Central memory CD4-positive, alpha-beta T cell (primary cell): ENCODE measurements around the gene SPR.

Source experiments
- DNase-seq: peaks from one replicate; pipeline ENCODE4 v3.0.0; 2022
- total RNA-seq, 3 experiments: gene quantifications; one replicate each; lab custom pipeline; 2026; lab: John Stamatoyannopoulos, UW

The SPR gene
- total RNA-seq = 0.11 to 7.4 (median 0.19) reads per million in 3 experiments

DNA sequence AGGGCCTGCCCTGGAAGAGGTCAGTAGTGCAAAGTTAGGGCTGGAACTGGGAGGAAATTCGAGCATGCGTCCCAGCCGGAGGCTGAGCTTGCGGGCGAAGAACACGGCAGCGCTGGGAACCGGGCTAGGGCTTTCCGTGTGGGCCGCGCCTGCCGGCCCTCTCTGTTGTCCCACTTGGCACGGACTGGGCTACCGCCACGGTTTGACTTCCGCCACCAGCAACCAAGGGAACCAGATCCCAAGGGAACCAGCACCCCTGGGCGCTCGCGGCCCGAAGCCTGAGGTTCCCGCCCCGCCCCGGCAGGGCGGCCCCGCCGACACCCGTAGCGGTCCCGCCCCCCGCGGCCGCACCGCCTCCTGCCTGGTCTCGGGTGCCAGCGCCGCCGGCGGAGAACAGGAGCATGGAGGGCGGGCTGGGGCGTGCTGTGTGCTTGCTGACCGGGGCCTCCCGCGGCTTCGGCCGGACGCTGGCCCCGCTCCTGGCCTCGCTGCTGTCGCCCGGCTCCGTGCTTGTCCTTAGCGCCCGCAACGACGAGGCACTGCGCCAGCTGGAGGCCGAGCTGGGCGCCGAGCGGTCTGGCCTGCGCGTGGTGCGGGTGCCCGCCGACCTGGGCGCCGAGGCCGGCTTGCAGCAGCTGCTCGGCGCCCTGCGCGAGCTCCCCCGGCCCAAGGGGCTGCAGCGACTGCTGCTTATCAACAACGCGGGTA is at the start of gene SPR:
TSS of gene SPR (plus strand) at position 377 of the 708 bp plus-strand sequence. CDS start at position 402, 25 bp downstream.
- peak; percentile 23 for DNase-seq

DNA sequence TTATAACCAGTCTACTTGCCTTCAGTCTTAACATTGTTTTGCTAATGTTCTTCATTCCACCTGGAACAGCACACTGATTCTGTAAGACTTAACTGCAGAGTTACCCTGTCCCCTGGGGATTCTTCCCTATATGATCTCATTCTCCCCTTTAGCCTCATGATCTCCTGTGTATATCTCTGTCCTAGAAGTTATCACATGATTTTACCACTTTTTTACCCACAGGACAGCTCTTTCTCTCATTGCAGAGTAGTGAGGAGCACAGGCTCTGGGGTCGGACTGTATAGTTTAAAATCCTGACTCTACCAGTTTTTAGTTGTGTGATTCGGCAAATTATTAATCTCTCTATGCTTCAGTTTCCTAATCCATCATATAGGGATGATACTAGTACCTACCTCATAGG is 47.1 kb upstream of the SPR start:
- DNase-seq = no peak

DNA sequence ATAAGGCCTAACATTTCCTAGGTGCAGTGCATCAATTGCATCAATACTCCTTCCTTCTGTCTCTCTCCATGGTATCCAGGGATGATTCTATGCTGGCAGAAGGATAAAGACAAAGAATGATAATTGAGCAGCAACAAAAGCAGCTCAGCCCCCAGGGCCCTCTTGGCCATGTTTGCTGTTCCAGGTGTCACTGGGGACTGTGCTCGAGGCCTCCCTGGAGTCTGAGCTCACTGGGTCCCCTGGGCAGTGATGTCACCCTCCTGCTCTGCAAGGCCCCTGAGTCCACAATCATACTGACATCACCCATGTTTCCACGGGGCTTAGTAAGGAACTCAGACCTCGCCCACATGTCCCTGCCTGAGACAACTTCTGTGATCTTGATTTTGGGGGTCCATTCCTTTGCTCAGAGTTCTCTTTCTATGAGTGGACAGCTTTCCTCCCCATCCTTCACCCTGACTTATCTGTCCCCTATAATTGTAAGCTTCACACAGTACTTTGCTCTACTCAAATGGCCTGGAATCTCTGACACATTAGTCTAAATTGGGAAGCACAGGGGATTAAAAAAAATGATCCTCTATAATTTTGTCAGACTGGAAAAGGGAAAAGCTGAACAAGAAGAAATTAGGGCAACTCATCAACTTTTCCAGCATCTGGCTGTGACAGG is 45.6 kb upstream of the SPR start:
- DNase-seq = no peak

DNA sequence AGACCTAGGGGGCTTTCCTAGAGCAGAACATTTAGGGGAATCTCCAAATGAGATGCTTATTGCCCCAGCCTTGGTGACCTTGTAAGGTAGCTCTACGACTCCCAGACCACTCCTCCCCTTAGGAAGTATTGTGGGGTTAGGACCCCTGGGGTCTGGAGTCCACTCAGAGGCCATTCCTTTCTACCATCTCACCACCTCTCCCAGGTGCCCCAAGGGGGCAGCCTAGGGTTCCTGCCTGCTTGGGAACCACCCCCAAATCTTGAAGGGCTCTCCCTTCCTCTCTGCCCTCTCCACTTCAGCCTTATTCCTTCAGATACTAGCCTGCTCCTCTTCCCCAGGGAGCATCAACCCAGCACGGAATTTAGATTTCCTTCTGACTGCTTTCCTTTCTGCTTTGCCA is 43.9 kb upstream of the SPR start:
- no peak for DNase-seq

DNA sequence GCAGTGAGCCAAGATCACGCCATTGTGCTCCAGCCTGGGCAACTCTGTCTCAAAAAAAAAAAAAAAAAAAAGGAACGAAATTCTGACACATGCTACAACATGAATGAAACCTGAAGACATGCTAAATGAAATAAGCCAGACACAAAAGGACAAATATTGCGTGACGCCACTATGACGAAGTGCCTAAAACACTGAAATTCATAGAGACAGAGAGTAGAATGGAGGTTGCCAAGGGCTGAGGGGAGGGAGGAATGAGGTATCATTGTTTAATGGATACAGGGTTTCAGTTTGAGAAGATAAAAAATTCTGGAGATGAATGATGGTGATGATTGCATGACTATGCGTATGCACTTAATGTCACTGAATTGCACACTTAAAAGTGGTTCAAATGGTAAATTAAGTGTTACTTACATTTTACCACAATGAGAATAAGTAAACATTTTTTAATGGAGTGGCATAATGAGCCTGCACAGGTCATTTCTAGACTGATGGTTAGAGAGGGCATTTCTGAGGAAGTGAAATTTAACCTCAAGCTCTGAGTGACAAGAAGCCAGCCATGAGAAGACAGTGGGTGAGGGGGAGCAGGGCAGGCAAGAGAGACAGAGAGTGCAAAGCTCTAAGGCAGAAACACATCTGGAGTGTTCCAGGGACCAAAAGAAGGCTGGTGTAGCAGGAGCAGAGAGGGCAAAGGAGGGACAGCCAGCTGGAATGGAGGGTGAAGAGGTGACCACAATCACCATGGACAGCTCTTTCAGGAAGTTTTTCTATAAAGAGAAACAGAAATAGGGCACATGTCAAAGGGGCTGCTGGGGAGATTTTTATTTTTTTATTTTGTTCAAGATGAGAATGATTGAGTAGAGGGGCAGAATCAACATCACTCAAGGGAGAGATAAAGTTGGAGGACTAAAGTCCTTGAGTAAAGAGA is 40.8 kb upstream of the SPR start:
- DNase-seq = no peak

DNA sequence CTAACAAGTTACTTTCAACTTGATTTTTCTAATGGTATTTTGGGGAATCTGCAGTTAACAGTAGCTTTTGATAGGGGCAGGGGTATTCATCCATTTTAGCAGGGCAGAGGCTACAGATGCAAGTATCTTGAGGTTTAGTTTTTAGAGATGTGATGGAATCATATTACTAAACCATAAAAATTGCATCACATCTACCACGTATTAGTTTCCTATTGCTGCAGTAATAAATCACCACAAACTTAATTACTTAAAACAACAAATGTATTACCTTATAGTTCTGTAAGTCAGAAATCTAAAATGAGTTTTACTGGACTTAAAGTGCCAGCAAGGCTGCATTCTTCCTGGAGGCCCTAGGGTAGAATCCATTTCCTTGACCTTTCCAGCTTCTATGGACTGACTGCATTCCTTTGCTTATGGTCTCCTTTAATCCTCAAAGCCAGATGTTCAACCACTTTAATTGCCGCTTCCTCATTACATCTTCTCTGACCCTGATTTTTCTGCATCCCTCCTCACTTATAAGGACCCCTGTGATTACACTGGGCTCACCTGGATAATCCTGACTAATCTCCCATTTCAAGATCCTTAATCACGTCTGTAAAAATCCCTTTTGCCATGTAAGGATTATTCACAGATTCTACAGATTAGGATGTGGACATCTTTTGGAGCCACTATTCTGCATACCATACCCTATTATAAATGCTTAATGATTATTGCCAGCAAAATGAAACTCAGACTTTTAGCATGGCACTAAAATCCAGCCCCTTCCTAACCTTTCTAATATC is 39.5 kb upstream of the SPR start:
- DNase-seq = no peak

DNA sequence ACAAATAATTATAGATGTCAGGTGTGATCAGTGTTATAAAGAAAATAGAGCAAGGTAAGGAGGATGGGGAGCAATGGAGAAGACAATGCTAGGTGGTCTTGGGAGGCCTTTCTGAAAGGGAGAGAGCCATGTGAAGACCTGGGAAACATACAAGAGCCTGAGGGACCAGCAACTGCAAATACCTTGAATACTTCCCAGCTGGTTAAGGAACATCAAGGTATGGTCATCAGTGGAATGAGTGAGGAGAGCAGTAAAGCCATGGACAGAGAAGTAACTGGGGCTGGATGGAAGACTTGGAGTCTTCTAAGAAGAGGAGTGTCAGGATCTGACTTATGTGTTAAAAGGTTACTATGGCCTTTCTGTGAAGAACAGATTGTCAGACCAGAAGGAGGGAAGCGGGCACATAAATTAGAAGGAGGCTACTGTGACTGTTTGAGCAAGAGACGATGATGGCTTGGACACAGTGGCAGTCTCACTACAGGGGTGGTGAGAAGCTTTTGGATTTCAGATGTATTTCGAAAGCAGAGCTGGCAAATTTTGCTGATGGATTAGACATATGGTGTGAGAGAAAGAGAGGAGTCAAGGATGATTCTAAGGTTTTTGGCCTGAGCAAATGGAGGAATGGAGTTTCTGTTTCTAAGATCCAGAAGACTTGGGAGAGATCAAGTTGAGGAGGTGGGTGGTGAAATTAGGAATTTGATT is 38.6 kb upstream of the SPR start:
- DNase-seq = no peak

DNA sequence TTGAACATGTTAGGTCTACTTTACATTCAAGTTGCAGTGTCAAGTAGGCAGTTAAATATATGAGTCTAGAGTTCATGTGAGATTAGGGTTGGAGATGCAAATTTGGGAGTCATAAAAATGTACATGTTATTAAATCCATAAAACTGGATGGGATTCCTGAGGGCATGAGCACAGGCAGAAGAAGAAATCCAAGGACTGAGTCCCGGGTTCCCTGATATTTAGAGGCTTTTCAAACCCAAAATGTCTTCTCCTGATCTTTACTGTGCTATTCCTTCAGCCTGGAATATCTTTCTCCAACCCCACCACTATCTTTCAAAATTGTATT is 38.1 kb upstream of the SPR start:
- no peak for DNase-seq

DNA sequence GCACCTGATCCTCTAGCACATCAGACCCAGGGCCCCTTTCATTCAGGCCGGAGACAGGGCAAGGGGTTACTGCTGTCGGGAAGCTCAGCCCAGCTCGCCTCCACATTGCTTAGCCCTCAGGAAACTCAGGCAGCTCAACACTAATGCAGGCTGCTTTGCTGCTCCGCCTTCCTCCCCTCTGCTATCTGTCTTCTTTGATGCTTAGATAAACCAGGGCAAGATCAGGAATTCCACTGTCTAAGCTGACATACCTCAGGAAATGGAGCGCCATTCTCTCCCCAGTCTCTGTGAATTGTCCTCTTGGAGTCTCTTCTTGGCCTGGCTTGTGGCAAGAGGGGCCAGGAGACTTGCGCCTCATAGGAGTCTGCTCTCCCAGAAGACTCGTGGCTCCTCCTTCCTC is 35.9 kb upstream of the SPR start:
- no peak for DNase-seq

DNA sequence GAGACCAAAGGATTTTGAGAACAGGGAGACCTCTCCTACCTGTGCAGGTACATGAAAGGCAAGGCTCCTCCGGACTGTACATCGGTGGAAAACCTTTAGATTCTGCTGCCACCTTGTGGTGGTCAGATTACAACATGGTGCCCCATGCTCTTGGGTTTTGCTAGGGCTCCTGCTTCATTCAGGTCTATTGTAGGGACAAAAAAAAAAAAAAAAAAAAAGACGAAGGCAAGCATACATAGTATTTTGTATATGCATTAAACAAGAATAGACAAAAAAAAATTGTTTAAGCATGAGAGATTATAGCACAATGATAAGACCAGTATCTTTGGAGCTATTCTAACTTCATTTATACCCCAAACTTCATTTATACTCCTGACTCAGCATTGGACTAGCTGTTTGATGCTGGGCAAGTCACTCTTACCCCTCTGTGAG is 27.4 kb upstream of the SPR start:
- DNase-seq = peak; percentile 45

DNA sequence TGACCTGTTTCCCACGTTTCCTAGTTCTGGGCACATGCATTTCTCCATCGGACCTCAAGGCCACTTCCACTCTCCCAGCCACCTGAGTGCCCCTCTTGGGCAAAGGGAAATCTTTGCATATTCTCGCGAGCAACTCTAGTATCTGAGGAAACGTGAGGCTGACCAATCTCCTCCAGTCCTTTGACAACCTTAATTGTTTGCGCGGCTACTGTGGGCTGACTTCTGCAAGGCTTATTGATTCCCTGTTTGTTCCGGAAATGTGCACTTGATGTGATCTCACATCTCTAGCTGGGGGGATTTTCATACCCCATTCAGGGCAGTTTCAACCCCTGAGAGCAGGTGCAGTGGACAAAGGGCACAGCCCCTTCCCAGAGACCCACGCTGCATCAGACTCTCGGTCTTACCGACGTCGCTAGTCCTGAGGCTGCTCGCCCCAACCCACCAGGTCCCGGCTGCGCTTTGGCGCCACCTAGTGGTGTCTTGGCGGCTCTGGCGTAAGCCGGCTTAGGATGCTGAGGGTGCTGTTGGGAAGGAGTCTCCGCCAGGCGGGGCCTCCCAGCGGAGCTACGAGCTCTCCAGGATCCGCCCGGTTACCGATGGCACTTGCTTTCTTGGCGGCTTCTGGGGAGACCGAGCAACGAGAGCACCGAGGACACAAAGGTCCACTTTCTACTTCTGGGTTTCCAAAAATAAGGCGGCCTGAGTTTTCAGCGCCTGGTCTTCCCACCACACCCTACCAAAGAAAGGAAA is 24.8 kb upstream of the SPR start:
- peak; percentile 76 for DNase-seq

DNA sequence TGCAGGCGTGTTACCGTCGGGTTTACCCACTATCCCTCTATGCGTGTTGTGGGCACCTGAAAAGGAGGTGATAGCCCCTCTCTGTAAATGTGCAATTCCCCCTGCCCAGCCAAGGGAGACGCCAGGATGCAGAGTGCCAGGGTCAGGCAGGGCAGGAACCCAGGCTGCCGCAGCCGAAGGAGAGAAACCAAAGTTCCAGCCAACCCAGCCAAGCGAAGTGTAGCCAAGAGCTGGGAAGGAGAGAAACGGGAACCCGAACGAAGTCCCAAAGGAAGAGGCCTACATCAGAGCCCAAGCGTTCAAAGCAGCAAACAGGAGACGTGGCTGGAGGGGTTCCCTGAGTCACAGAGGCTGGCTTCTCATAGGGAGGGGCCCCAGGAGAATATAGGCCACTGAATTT is 24.2 kb upstream of the SPR start:
- no peak for DNase-seq

DNA sequence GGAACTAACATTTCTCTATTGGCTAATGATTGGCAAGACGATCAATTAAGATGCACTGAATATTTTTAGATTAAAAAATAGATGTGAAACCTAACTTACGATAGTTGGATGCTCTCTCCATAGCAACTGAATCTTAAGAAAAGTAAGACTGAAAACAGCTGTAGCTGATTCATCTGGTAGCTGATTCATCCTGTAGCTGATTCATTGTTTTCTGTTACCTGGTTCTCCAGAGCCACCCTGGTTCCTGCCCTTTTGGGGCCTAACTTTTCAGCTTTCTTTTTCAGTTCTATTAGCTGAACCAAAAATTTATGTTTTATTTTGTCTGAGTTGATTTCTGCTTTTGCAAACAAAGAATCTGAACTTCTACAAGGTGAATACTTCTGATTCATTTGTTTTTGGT is 22.7 kb upstream of the SPR start:
- DNase-seq = no peak

DNA sequence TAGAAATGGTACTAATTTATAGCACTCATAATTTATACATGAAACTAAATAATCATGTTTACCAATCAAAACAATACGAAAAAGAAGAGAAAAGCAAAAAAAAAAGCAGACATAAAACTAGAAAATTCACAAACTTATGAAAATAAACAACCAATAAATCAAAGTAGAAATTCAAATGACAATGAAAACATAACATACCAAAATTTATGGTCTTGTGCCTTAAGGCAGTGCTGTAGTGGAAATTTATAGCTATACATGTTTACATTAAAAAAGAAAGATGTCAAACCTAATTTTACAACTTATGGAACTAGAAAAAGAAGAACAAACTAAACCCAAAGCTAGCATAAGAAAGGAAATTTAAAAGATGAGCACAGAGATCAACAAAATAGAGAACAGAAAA is 16.1 kb upstream of the SPR start:
- DNase-seq = no peak

DNA sequence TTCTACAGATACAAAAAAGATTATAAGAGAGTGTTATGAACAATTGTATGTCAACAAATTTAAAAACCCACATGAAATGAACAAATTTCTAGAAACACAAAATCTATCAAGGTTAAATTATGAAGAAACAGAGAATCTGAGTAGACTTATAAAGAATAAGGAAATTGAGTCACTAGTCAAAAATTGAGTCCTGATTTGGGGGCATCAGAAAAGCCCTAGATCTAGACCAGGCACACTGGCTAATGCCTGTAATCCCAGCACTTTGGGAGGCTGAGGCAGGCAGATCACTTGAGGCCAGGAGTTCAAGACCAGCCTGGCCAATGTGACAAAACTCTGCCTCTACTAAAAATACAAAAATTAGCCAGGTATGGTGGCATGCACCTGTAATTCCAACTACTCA is 15.3 kb upstream of the SPR start:
- no peak for DNase-seq

DNA sequence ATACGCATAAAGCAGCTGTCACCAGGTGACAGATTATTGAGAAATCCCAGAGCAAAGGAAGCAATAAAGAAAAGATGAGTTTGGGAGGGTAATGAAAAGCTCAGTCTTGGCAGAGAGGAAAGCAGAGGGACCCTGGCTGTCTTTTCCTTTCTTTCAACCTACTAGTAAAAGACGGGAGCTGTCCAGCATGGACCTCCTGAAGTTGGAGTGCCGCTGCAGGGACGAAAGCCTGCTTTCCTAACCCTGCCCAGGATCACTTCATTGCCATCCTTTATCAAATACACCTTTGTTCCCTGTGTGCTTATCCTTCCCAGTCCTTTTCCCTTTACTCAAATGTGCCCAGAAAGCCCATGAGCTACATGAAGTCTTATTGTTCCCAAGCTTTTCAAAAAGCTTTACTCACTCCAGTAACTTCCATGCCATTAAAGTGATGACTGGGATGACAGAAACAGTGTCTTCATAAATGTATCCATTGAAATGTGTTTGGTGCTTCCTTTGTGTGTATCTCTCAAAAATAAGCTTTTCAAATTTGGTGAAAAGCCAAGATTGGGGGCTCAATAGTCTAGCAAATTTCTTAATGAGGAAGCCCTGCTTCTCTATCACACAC is 3.7 kb upstream of the SPR start:
- DNase-seq = no peak

DNA sequence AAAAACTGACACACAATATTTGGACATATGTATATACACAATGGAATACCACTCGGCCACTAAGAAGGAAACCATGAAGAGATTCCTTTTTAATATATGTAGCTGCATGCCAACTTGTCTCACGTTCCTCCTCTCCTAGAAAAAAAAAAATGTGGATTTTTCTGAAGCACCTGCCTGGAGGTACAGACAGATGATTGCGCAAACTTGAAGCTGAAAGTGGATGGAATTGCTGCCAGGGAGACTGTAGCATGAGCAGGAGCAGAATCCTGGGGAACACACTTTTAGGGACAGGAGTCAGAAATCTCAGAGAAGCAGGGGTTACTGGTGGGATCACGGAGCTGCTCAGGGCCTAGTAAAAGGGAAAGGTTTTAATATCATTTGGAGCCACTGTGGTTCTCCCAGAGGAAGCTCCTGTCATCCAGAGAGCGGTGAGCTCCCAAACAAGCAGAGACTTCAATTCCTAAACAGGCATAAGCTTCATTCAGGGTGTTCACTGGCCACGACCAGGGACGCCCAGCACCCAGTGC is 640 bp upstream of the SPR start:
- DNase-seq = no peak

DNA sequence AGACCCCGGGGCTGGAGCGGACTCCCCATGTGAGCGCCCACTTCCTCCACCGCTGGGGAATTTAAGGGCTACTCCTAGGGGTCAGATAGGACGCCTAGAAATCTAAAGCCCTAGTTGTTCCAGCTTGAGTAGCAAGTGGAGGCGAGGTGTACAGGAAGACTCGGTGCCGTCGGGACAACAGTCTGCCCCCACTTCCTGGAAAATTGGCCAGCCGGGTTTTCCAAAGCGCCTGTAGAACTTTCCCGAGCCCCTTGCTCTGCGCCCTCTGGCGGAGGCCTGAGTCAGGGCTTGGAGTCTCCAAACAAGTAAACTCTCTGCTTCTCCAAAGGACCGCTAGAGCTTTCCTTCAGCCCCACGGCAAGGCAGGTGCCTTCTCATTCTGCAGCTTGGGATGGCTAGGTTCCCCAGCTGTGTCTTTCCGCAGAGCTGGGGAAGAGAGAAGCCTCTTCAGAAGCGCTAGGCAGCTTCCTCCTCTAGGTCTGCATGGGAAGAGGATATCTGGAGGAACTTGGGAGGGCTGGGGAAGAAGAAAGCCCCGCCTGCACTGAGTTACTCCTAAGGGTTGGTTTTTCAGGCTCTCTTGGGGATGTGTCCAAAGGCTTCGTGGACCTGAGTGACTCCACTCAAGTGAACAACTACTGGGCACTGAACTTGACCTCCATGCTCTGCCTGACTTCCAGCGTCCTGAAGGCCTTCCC is 681 bp downstream of the SPR start:
- DNase-seq = peak; percentile 25

DNA sequence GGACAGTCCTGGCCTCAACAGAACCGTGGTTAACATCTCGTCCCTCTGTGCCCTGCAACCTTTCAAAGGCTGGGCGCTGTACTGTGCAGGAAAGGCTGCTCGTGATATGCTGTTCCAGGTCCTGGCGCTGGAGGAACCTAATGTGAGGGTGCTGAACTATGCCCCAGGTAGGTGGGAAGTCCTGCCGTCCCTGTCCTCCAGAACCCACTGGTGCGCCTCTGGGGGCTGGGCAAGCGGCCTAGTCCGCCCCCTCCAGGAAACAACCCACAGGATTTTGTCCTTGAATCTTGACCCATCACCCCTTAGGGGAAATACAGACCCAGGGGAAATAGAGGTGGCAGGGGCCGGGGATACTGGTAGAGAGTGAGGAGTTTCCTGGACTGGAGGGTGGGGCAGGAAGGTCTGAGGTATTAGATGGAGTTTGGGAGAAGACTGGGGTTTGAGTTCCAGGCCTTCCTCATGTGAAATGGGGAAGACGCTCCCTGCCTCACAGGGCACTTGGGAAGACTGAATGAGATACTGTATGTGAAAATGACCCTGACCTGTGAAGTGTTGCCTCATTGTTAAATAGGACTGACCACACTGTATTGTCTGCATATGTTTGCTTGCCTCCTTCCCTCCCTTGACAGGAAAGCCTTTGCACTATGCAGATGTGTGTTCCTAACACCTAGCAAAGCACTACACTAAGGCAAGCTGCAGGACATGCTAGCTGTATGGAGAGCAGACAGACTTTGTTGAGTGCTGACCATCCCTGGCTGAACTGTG is 1.4 kb downstream of the SPR start:
- DNase-seq = no peak
